WERI-Rb-1 (cell line): ENCODE results near the gene UMODL1.

ENCODE experiments used
- DNase-seq: peaks from one replicate; pipeline ENCODE4 v3.0.0-alpha.2; 2020
- H3K27ac ChIP-seq: fragments of 250-450 bp; sonication (Bioruptor Pico); 2 replicates; pipeline ENCODE4 v1.5.1; 2020; ENCODE audit warnings: mild to moderate bottlenecking, moderate library complexity
- H3K27me3 ChIP-seq: fragments of 250-450 bp; sonication (Bioruptor Pico); 2 replicates; pipeline ENCODE4 v1.5.1; 2021; ENCODE audit warnings: mild to moderate bottlenecking, low read depth, moderate library complexity; ENCODE audit not compliant: insufficient read depth, severe bottlenecking
- H3K36me3 ChIP-seq: fragments of 250-450 bp; sonication (Bioruptor Pico); 2 replicates; pipeline ENCODE4 v1.5.1; 2020; ENCODE audit warnings: mild to moderate bottlenecking, moderate library complexity
- H3K4me3 ChIP-seq: 2 replicates; pipeline ENCODE4 v1.5.1; 2011; ENCODE audit warnings: low read depth, mild to moderate bottlenecking, control low read depth, low read length
- H3K9me3 ChIP-seq: fragments of 250-450 bp; sonication (Bioruptor Pico); 2 replicates; pipeline ENCODE4 v1.5.1; 2021; ENCODE audit warnings: mild to moderate bottlenecking, moderate library complexity; ENCODE audit not compliant: severe bottlenecking
- CTCF ChIP-seq: IDR thresholded peaks from 2 replicates; pipeline ENCODE4 v1.5.1; 2011; ENCODE audit warnings: low read depth, mild to moderate bottlenecking, control low read depth, inconsistent platforms, low read length

UMODL1 gene

GRCh38 chr21:42137191-42137904, 66.2 kb downstream of the UMODL1 start:
- no peak for DNase-seq
- TF ChIP-seq CTCF, result no peak
- Histone ChIP-seq H3K27ac (no peak overlapping the region), H3K36me3 (no peaks in the 10 kb centered on the region), H3K27me3 (no peaks in the 10 kb centered on the region), H3K9me3 (no peaks in the 10 kb centered on the region), H3K4me3 (no peak overlapping the region)

GRCh38 chr21:42140196-42140934, 69.2 kb downstream of the UMODL1 start:
- no peak overlapping the region for H3K27ac ChIP-seq
- no peak for DNase-seq
- H3K27me3 ChIP-seq, result no peaks in the 10 kb centered on the region
- H3K36me3 ChIP-seq, result no peaks in the 10 kb centered on the region
- H3K9me3 ChIP-seq, result no peaks in the 10 kb centered on the region
- H3K4me3 ChIP-seq, result no peak overlapping the region
- no peak for TF ChIP-seq CTCF

- H3K4me3 ChIP-seq, result no peak overlapping the region
- DNase-seq, result no peak
- no peaks in the 10 kb centered on the region for H3K36me3 ChIP-seq
- no peak for TF ChIP-seq CTCF
- H3K27me3 ChIP-seq, result no peaks in the 10 kb centered on the region
- H3K9me3 ChIP-seq, result no peaks in the 10 kb centered on the region
- no peak overlapping the region for H3K27ac ChIP-seq
Measured at GRCh38 chr21:42141643-42142042, 70.5 kb downstream of the UMODL1 start.

- no peak for TF ChIP-seq CTCF
- Histone ChIP-seq H3K27ac (no peak overlapping the region), H3K36me3 (no peaks in the 10 kb centered on the region), H3K4me3 (no peak overlapping the region), H3K27me3 (no peaks in the 10 kb centered on the region), H3K9me3 (no peaks in the 10 kb centered on the region)
- DNase-seq, result no peak
Measured at GRCh38 chr21:42142141-42142540, 71.0 kb downstream of the UMODL1 start.

- H3K27ac ChIP-seq, result no peak overlapping the region
- no peak for TF ChIP-seq CTCF
Measured at GRCh38 chr21:42142627-42143026, 71.5 kb downstream of the UMODL1 start.

More at GRCh38 chr21:42142627-42143026, 71.5 kb downstream of the UMODL1 start:
- Histone ChIP-seq H3K27me3 (no peaks in the 10 kb centered on the region), H3K36me3 (no peaks in the 10 kb centered on the region), H3K4me3 (no peak overlapping the region), H3K9me3 (no peaks in the 10 kb centered on the region)
- DNase-seq, result no peak
